ENCODE results near the gene AK4.

The AK4 gene

DNA sequence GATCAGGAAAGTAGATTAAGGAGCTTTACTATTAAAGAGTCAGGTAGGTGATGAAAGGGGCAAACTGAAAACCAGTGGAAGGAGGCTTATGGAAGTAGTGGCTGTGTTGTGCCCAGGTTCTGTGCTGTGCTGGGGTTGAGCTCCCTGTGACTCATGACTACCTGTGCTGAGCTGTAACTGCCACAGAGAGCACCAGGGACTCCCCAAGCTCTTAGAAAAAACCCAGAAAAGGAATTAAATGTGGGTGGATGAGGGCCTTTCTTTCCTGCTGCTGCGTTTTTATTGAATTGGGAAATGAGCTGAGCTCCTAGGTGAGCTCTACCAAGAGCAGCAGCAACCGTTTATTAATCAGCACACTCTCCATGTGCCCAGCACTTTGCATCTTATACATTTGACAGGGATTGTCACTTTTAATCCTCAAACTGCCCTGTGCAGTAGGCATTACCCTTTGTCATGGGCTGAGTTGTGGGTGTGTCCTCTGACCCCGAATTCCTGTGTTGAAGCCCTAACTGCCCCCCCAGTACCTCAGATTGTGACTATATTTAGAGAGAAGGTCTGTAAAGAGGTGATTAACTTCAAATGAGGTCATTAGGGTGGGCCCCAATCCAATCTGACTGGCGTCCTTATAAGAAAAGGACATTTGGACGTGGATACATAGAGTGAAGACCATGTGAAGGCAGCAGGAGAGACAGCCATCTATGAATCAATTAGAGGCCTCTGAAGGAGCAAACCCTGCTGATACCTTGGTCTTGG, 65.4 kb downstream of the AK4 start:
- TF ChIP-seq, protein P1, sequence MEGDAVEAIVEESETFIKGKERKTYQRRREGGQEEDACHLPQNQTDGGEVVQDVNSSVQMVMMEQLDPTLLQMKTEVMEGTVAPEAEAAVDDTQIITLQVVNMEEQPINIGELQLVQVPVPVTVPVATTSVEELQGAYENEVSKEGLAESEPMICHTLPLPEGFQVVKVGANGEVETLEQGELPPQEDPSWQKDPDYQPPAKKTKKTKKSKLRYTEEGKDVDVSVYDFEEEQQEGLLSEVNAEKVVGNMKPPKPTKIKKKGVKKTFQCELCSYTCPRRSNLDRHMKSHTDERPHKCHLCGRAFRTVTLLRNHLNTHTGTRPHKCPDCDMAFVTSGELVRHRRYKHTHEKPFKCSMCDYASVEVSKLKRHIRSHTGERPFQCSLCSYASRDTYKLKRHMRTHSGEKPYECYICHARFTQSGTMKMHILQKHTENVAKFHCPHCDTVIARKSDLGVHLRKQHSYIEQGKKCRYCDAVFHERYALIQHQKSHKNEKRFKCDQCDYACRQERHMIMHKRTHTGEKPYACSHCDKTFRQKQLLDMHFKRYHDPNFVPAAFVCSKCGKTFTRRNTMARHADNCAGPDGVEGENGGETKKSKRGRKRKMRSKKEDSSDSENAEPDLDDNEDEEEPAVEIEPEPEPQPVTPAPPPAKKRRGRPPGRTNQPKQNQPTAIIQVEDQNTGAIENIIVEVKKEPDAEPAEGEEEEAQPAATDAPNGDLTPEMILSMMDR (conservative IDR thresholded peaks at IDR 0.05; ENCODE audit: control insufficient read depth, insufficient read depth, low read depth, low read length) = no peak
- DNase-seq (ENCODE audit: low read depth) = no peak

DNA sequence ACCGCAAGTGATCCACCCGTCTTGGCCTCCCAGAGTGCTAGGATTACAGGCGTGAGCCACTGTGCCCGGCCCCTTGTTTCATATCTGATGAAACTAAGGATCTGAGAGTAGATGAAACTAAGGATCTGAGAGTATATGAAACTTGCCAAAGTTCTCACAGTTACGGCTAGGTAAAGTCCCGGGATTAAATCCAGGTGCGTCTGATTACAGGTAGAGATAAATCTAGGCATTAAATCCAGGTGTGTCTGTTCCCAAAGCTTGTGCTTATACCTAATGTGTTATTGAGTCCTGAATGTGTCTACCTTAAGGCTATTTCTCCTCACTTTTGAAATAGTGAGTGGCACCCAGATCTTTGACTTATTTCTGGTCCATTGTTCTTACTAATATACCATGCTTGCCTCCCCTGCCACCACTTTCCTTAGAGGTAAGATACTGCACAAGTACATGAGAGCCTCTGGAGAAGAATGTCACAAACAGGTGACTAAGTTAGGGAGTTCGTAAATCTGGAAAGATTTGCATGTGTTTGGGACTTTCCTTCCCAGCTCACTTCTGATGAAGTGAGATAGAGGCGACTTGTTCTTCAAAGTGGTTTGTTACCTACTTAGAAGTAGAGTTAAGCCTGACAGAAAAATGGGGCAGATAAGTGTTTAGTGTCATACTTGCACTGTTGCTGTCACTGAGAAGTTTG, 66.5 kb downstream of the AK4 start:
- no peak for DNase-seq (ENCODE audit: low read depth)

More for the DNA sequence above, 65.4 kb downstream of the AK4 start:
- H3K4me3 ChIP-seq (ENCODE audit: control insufficient read depth, low read depth, low read length) = no peak overlapping the region

DNA sequence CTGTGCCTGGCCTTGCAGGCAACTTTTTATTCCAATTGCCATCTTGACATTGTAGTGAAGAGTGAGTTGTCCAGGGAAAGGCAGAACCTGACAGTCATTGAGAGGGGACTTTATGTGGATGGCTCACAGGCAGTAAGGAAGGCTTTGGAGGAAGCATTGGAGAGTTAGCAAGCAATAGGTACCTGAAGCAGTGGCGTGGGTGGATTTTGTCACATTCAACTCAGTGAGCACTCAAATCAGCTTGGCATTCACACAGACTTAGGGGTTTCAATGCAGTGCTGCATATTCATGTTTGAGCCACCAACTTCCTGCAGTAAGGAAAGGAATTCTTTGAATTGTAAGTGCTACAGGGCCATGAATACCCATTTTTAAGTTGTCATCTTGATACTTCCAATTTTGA, 69.0 kb downstream of the AK4 start:
- DNase-seq (ENCODE audit: low read depth) = no peak
- TF ChIP-seq, protein P1 (conservative IDR thresholded peaks at IDR 0.05; ENCODE audit: control insufficient read depth, insufficient read depth, low read depth, low read length) = no peak
- H3K4me3 ChIP-seq (ENCODE audit: control insufficient read depth, low read depth, low read length) = no peak overlapping the region

More for the DNA sequence above, 66.5 kb downstream of the AK4 start:
- H3K4me3 ChIP-seq (ENCODE audit: control insufficient read depth, low read depth, low read length) = no peak overlapping the region
- TF ChIP-seq, protein P1 (conservative IDR thresholded peaks at IDR 0.05; ENCODE audit: control insufficient read depth, insufficient read depth, low read depth, low read length) = no peak

DNA sequence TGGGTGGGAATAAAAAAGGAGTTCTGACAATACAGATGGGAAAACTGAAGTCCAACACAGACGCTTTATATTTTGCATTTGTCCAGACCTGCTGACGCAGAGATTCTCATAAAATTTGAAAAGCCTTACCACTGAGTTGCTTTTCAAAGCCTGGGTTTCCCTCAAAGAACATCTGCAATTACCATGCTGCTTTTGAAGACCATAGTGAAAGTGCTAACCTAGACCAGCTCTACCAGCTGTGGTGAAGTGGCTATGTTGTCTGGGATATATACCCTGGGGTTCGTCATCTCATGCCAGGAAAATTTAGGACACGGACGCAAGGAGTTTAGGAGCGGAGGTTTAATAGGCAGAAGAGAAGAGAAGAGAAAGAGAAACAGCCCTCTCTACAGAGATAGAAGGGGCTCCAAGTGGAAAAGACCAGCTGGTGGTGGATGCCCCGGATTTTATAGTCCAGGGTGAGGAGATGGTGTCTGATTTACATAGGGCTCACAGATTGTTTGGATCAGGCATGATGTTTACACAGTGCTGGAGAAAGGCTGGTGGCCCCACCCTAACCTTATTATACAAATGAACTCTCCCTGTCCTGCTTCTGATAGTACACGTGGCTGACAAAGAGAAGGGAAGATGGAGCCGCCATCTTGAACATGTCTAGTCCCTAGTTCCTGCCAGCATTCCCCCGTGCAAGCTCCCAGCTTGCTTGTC, 73.8 kb downstream of the AK4 start:
- no peak for DNase-seq (ENCODE audit: low read depth)
- TF ChIP-seq, protein P1 (conservative IDR thresholded peaks at IDR 0.05; ENCODE audit: control insufficient read depth, insufficient read depth, low read depth, low read length) = no peak
- no peak overlapping the region for H3K4me3 ChIP-seq (ENCODE audit: control insufficient read depth, low read depth, low read length)

DNA sequence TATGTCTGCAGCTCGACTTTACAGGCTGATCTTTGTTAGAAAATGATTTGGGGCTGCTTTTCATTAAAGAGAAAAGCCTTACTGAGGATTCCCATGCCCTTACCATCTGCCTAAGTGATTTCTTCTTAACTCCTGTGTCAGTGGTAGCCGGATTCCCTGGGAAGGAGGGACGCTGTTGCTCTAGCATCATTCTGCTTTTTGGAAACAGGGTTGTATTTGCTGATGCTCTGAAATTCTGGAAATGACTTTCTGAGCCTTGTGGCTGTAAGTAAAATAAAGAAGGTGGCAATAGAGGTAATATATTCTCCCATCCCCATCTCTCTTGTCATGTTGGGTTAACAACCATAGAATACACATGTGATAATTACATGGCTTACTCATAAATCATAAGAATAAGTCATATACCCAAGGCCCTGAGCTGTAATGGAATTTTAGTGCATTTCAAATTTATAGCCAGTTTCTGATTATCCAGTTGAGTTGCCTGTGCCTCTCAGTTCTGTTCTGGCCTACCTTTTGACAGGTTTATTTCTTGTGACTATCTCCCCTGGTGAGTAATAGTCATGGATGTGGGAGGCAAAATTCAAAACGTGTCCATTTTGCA, 74.4 kb downstream of the AK4 start:
- DNase-seq (ENCODE audit: low read depth) = no peak
- TF ChIP-seq, protein P1 (conservative IDR thresholded peaks at IDR 0.05; ENCODE audit: control insufficient read depth, insufficient read depth, low read depth, low read length) = no peak
- no peak overlapping the region for H3K4me3 ChIP-seq (ENCODE audit: control insufficient read depth, low read depth, low read length)

DNA sequence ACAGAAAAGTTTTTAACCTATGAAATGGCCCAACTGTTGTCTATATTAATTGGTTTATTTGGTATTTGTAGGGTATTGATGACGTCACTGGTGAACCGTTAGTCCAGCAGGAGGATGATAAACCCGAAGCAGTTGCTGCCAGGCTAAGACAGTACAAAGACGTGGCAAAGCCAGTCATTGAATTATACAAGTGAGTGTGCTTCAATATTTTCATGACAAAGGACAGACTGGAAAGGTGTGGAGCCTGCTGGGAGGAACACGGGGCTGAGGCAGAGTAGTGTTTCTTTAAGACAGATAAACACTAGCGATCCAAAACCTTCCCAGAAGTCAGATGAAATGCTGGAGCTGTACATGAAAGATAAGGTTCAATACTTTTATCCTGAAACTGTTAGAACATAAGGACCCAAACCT, 76.7 kb downstream of the AK4 start:
- H3K4me3 ChIP-seq (ENCODE audit: control insufficient read depth, low read depth, low read length) = no peak overlapping the region
- TF ChIP-seq, protein P1 (conservative IDR thresholded peaks at IDR 0.05; ENCODE audit: control insufficient read depth, insufficient read depth, low read depth, low read length) = no peak
- DNase-seq (ENCODE audit: low read depth) = no peak
